ENCODE results near the gene DDX41.
A peak's percentile ranks its signal among the peaks of the same experiment; 100 is the strongest.

Gene DDX41

DNA sequence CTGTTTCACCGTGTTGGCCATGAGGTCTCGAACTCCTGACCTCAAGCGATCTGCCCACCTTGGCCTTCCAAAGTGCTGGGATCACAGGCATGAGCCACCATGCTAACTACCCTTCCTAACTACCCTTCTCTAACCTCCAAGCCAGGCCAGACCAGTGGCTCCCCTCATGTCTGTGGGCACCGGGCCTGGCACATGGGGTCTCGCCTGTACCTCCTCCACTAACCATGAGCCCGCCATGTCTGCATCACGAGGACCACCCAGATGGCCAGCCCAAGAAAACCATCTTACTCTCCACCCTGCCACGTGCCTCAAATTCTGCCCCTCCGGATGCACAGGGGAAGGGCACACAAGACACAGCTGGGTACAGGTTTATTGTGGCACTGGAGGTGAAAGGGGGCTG lies 33.7 kb downstream of the DDX41 start:
- DNase-seq = no peak

DNA sequence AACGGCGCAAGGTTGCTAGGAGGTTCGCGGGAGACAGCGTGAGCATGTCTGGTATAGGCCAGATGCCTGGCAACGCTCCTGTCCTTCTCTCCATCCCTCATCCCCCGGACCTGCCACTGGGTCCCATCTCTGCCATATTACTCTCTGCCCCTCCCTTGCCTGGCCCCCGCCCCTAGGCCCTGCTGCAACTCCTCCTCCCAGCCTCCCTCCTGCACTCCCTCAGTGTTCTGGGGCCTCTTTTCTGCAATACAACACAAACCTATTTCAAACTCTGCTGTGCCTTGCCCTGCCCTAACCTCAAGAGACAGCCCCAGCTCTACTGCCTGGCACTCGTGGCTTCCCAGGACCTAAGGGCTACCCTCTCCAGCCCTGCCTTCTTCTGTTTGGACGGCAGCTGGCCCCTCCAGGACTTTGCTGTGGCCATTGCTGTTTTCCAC lies 34.4 kb downstream of the DDX41 start:
- no peak for DNase-seq

GRCh38 chr5:177479774-177480173 lies 37.0 kb downstream of the DDX41 start:
- DNase-seq = no peak

GRCh38 chr5:177478711-177479646 lies 37.8 kb downstream of the DDX41 start:
- DNase-seq = no peak

DNA sequence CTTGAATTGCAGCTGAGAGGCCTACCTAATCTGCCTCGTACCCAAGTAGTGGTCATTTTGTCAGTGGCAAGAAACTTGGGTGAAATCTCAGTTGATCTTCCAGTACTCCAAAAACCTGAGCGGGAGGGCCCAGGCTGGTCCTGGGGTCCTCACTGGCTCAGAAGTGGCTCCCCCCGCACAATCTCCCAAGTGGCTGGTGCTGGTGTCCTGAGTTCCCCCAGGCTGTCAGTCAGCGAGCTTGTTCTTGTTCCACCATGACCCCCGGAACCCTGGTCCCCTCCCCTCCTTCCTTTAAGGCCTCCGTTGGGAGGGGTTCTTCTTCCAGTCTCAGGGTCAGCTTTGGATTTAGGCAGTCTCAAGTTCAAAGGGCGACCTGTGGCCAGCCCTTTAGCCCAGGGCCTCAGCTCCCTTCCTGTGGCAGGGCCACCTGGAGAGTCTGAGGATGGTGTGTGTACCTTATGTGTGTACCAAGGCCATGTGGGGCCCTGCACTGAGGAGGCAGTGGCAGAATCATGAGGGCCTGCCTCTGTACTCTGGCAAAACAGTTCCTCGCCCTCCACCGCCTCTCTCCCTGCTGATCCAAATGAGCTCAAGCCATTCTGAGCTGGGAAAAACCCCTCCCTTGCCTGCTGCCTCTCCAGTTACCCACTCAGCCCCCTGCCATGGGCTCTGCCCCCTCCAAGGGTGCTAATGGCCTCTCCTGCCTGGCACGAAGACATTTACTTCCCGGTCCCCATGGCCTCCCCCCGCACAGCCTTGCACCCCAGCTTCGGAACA lies 38.9 kb downstream of the DDX41 start:
- no peak for DNase-seq

DNA sequence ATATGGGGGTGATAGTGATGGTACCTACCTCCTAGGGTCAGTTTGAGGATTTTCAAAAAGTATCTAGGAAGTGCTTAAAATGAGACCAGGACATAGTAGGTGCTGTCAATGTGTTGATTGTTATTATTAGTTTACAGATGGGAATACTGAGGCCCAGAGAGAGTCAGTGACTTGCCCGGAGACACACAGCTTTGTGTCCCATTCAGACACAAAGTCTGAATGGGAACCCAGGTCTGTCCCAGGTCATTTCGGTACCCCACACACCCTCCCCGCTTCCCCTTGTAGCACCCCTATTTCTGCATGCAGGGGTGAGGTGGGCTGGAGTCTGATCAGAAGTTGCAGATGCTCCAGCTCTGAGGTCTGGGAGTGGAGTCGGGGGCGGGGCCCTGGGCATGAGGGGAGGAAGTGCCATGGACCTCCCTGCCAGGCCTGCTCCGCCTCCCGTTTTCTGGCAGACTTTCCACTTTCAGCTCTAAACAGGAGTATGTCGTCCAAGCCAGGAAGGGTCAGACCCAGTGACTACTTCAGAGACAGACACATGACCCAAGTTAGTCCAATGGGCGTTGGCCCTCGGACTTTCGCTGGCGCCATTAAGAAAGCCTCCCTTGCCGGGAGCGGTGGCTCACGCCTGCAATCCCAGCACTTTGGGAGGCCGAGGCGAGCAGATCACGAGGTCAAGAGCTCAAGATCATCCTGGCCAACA lies 40.1 kb downstream of the DDX41 start:
- DNase-seq = no peak

GRCh38 chr5:177475563-177476427 lies 41.0 kb downstream of the DDX41 start:
- DNase-seq = no peak

GRCh38 chr5:177474846-177475562 lies 41.8 kb downstream of the DDX41 start:
- no peak for DNase-seq

GRCh38 chr5:177474002-177474476 lies 42.7 kb downstream of the DDX41 start:
- DNase-seq = no peak

GRCh38 chr5:177473443-177474001 lies 43.2 kb downstream of the DDX41 start, which contains the start of gene DBN1:
Gene DBN1, minus strand, starts transcription at chr5:177473634. Its CDS starts 113 bp downstream, at chr5:177473521.
- DNase-seq = peak in 1 of 4 experiments; percentile 17

DNA sequence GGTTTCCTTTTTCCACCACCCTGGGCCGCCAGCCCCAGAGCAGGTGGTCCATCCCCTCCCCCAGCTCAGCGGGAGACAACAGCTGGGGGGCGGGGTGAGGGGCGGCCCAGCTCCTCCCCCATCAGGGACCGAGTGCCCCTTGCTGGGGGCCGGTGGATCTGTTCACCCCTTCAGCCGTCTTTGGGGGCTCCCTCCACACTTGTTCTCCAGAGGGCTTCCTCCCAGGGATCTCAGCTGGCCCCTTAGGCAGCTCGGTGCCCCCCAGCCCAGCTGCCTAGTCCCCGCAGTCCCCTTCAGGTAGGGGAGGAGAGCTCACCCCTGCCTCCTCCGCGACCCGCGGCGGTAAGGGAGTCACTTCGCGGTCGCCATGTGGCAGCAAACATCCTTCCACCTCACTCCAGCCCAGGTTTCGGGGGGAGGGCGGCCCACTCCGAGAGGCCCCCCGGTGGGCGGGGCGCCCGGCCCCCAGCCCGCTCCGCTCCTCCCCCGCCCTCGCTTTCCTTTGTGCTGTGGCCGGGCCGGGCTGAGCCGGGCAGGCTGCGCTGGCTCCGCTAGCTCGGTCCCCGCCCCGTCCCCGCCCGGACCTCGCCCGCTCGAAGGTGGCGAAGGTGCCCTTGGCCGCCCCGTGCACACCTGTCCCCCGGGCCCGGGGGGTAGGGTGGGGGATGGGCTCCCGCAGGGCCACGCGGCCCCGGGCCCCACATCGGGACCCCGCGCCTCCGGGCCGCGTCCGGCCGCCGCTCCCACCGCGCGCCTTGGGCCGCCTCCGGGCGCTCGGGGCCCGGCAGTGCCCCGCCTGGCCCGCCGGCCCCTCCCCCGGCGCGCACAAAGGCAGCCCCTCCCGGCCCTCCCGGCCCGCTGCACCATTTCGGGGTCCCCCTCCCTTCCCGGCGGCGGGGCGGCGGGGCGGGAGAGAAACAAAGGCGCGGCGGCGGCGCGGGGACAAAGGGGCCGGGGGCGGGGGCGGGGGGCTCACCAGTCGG lies 44.0 kb downstream of the DDX41 start:
- peak in 1 of 4 experiments; percentile 36 for DNase-seq

DNA sequence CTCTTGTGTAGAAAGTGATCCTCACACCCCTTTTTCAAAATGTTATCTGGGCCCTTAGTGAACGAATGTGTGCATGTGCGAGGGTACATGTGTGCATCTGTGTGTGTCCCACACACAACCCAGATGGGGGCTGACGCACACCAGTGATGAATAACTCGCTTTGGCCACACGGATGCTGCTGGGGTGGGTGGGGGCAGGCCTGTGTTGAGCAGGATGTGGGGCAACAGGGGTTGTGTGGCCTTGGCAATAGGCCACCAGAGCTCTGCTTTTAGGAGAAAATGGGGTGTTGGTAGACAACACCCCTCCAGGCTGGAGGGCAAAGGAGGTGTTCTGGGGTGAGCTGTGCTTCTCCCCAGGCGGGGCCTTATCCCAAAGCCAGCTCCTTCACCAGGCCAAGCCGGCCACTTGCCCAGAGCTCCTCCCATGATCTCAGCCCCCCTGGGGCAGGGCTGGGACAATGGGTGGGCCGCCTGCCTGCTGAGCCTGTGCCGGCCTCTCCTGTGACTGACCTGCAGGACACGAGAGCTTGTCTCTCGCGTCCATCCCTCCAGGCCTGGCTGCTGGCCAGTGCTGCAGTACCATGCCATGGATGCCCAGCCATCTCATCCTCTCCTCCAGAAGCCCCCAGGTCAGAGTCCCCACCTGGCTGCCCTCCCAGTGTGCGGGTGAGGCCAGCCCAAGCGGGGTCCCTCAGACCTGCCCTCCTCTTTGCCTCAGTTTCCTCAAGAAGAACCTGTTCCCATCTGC lies 45.0 kb downstream of the DDX41 start:
- no peak for DNase-seq

- DNase-seq = no peak
Measured at GRCh38 chr5:177470759-177471536, 45.8 kb downstream of the DDX41 start.

GRCh38 chr5:177469750-177470525 lies 46.8 kb downstream of the DDX41 start:
- no peak for DNase-seq

GRCh38 chr5:177468685-177469628 lies 47.8 kb downstream of the DDX41 start:
- no peak for DNase-seq

GRCh38 chr5:177468329-177468684 lies 48.5 kb downstream of the DDX41 start:
- DNase-seq = no peak
